ENCODE results near the gene TENM4.

- TF ChIP-seq EZH2 (IDR thresholded peaks at IDR 0.05) (no peak), POLR2AphosphoS5 (IDR thresholded peaks at IDR 0.05; ENCODE audit: borderline replicate concordance, low read depth, low read length) (no peak), FOXP2 (optimal IDR thresholded peaks at IDR 0.05; ENCODE audit: control extremely low read depth, extremely low read length, insufficient read depth) (no peak)
These were observed 394.5 kb downstream of the TENM4 start for GRCh38 chr11:79046366-79046765.
